ENCODE results near the gene STK16. TPM values are rescaled to one million over a fixed set of nuclear protein-coding genes. Genes with fewer than 3 reads are reported as not detected.
A peak's percentile ranks its signal among the peaks of the same experiment; 100 is the strongest.

The STK16 gene
- total RNA-seq, 1 donor from 2014 or later: 31.0 TPM

DNA sequence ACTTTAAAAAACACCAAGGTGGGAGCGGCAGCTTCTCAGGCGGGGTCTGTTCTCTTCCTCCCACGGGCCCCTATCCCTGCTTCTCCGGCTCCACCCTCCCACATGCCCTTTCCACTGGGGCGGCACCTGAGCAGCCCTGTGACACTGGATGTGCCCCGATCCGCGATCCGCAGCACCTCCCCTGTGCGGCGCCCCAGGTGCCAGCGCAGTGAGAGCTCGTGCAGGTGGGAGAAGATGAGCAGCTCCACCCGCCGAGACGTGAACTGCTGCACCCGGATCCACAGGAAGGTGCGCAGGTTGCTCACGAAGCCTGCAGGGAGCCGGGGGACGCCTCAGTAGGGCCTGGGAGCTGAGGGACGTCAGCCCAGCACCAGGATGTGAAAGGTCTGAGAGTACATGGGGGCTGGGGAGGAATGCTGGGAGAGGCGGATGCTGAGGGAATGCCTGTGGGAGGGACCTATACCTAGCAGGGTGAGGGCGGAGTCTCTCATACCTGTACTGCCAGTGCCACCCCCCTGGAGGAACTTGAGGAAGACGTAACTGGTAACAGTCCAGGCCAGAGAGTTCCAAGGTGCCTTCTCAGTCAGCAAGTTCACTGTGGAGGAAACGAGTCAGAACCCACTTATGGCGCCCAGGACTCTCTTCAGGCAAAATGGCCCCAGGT is 29.3 kb upstream of the STK16 start:
- intact Hi-C loops (cut with micrococcal nuclease): no loop called here
- TF ChIP-seq, protein P1, sequence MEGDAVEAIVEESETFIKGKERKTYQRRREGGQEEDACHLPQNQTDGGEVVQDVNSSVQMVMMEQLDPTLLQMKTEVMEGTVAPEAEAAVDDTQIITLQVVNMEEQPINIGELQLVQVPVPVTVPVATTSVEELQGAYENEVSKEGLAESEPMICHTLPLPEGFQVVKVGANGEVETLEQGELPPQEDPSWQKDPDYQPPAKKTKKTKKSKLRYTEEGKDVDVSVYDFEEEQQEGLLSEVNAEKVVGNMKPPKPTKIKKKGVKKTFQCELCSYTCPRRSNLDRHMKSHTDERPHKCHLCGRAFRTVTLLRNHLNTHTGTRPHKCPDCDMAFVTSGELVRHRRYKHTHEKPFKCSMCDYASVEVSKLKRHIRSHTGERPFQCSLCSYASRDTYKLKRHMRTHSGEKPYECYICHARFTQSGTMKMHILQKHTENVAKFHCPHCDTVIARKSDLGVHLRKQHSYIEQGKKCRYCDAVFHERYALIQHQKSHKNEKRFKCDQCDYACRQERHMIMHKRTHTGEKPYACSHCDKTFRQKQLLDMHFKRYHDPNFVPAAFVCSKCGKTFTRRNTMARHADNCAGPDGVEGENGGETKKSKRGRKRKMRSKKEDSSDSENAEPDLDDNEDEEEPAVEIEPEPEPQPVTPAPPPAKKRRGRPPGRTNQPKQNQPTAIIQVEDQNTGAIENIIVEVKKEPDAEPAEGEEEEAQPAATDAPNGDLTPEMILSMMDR (IDR thresholded peaks at IDR 0.05): no peak
- Mint-ChIP-seq H3K36me3 (ENCODE audit: low read depth) (peaks cover 32% of the 10 kb centered on the region), H3K4me1 (peaks cover 27% of the 10 kb centered on the region), H3K27ac (no peak overlapping the region), H3K4me3 (no peak overlapping the region), H3K27me3 (no peaks in the 10 kb centered on the region), H3K9me3 (no peaks in the 10 kb centered on the region)
- CTCF ChIA-PET: interaction anchor here (0.5 to 4.3 kb wide), 3 partner anchors 7 to 1017 kb away, joined by 4 to 25 read pairs (median 5); no protein-coding TSS in a partner anchor
- ATAC-seq (ENCODE audit: low read depth): no peak
- POLR2A ChIA-PET: interaction anchor here (0.9 to 5.9 kb wide), 9 partner anchors 10 to 336 kb away, joined by 3 to 61 read pairs (median 4); partner anchors contain the start of genes ANKZF1, ATG9A, CNPPD1 and DNAJB2
- no peak for DNase-seq

DNA sequence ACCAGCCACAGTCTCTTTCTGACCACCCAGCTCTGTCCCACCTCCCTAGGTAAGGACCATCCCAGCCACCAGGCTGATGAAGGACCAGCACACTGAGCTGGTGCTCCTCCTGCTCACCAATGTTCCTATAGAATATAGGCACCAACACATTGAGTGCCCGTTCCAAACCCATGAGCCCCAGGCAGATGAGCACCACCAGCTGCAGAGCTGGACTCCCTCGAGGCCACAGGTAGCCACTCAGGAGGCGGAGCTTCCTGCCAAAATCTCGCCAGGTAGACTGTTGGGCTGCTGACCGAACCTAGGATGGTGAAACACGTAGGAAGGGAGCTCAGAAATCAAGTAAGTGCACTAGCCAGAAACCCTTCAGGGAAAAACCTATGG is 28.8 kb upstream of the STK16 start:
- Mint-ChIP-seq H3K27ac (no peak overlapping the region), H3K4me3 (no peak overlapping the region), H3K9me3 (no peaks in the 10 kb centered on the region), H3K36me3 (ENCODE audit: low read depth) (peaks cover 36% of the 10 kb centered on the region), H3K4me1 (peaks cover 22% of the 10 kb centered on the region), H3K27me3 (no peaks in the 10 kb centered on the region)
- intact Hi-C loops (cut with micrococcal nuclease): no loop called here
- TF ChIP-seq, protein P1 (IDR thresholded peaks at IDR 0.05): no peak
- DNase-seq (no peak), ATAC-seq (ENCODE audit: low read depth) (no peak)
- POLR2A ChIA-PET: interaction anchor here (1.3 to 5.9 kb wide), 5 partner anchors 10 to 63 kb away, joined by 4 to 61 read pairs (median 44); partner anchors contain the start of genes ANKZF1, ATG9A, CNPPD1 and DNAJB2
- CTCF ChIA-PET: interaction anchor here (0.6 to 4.3 kb wide), 3 partner anchors 8 to 78 kb away, joined by 3 to 25 read pairs (median 5); partner anchors contain the start of gene DNAJB2

- H3K4me3 Mint-ChIP-seq: peak overlapping the region; percentile 81
- H3K27ac Mint-ChIP-seq: peak overlapping the region; percentile 38
- TF ChIP-seq, protein P1 (IDR thresholded peaks at IDR 0.05): no peak
- intact Hi-C loops (cut with micrococcal nuclease): loop anchor here (1.0 to 2.0 kb wide), 4 partner anchors 11 to 77 kb away; partner anchors contain the start of genes ANKZF1, ATG9A, NHEJ1 and RETREG2
- H3K9me3 Mint-ChIP-seq: no peaks in the 10 kb centered on the region
- POLR2A ChIA-PET: interaction anchor here (0.6 to 5.9 kb wide), 21 partner anchors 9 to 558 kb away, joined by 3 to 61 read pairs (median 5); partner anchors contain the start of genes ANKZF1, ATG9A, CNPPD1 and DNAJB2
- ATAC-seq (ENCODE audit: low read depth): peak; percentile 22
- no peaks in the 10 kb centered on the region for H3K27me3 Mint-ChIP-seq
- CTCF ChIA-PET: interaction anchor here (0.7 to 4.3 kb wide), 9 partner anchors 10 to 83 kb away, joined by 3 to 25 read pairs (median 3); partner anchors contain the start of gene CNPPD1
- H3K36me3 Mint-ChIP-seq (ENCODE audit: low read depth): peaks cover 46% of the 10 kb centered on the region
- peaks cover 19% of the 10 kb centered on the region for H3K4me1 Mint-ChIP-seq
- no peak for DNase-seq
Measured at GRCh38 chr2:219218217-219218731, 27.0 kb upstream of the STK16 start.

DNA sequence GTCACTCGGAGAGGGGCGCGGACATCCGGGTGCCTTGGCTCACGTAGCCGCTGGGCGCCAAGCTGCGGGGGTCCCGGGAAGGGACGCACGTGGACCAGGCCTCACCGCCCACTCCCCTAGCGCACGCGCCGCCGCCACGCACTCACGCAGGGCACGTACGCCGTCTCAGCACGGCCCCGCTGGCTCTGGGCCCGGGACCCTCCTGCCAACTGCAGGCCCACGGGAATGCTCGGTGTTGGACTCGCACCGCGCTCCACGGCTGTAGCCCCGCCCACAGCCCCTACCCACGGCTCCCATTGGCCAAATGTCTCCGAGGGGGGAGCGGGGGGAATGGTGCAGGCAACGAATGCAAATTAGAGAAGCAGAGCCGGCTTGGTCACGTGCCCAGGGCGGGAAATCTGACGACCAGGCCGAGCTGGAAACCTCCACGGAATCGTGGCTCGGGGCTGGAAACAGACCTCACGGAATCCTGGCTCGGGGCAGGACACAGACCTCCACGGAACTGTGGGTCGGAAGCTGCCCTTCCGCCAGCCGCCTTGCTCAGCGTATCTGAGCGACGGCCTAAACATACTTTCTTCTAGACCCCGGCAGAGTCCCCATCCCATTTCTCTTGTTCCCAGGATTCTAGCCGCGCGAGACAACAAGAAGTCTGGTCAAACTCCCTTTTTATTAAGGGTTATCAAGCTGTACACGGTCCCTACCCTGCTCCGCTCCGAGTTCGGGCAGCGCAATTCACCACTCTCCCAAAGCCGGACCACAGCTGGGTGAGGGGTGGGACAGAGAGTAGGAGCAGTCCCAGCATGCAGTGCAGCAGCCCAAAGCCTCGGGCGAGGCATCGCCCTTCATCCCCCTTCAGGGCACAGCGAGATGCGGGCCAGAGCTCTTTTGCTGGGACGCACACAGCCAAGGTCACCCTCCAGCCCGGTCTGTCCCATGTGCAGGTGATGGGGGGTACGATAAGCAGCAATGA is 26.3 kb upstream of the STK16 start, which contains the start of gene ABCB6:
Gene ABCB6, minus strand, starts transcription at position 227 of the 970 bp plus-strand sequence. CDS start 285 bp downstream, outside the sequence.
- Mint-ChIP-seq H3K4me3 (peak within 1 kb of the TSS; percentile 81), H3K4me1 (peaks cover 19% of the 10 kb centered on the region), H3K27ac (peak within 1 kb of the TSS; percentile 74), H3K9me3 (no peaks in the 10 kb centered on the region), H3K27me3 (no peaks in the 10 kb centered on the region), H3K36me3 (ENCODE audit: low read depth) (peaks cover 49% of the 10 kb centered on the region)
- ATAC-seq (ENCODE audit: low read depth) (peak; percentile 95), DNase-seq (peak; percentile 82)
- ChIA-PET POLR2A (interaction anchor here (0.7 to 5.9 kb wide), 16 partner anchors 9 to 322 kb away, joined by 3 to 61 read pairs (median 8); partner anchors contain the start of genes ANKZF1, ATG9A, CNPPD1 and DNAJB2), CTCF (interaction anchor here (0.9 to 4.3 kb wide), 6 partner anchors 36 to 76 kb away, joined by 3 to 25 read pairs (median 3); partner anchors contain the start of gene CNPPD1)
- intact Hi-C loops (cut with micrococcal nuclease): loop anchor here (1.0 to 2.0 kb wide), 8 partner anchors 10 to 76 kb away; partner anchors contain the start of genes ANKZF1, ATG9A, DNAJB2 and GLB1L
- TF ChIP-seq, protein P1 (IDR thresholded peaks at IDR 0.05): no peak
